ENCODE data around the gene RPA3. TPM values are rescaled to one million over a fixed set of nuclear protein-coding genes. Genes with fewer than 3 reads are reported as not detected.
A peak's percentile ranks its signal among the peaks of the same experiment; 100 is the strongest.
"Not testable (repeated sequence)": the region's sequence is repeated elsewhere in the genome, so short reads cannot be mapped to it uniquely, and the experiment has no call there.

RPA3 gene
- total RNA-seq, 1 donor from 2014 or later, result 18.3 TPM

DNA sequence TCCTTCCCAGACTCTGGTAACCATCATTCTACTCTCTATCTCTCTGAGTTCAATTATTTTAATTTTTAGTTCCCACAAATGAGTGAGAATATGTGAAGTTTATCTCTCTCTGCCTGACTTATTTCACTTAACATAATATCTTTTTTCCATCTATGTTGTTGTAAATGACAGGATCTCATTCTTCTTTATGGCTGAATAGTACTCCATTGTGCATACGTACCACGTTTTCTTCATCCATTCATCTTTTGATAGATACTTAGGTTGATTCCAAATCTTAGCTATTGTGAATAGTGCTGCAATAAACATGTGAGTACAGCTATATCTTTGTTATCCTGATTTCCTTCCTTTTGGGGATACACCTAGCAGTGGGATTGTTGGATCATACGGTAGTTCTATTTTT, 23.9 kb downstream of the RPA3 start:
- no peak for DNase-seq (ENCODE audit: low spot score)

GRCh38 chr7:7693881-7694280, 24.5 kb downstream of the RPA3 start:
- DNase-seq (ENCODE audit: low spot score), result no peak

DNA sequence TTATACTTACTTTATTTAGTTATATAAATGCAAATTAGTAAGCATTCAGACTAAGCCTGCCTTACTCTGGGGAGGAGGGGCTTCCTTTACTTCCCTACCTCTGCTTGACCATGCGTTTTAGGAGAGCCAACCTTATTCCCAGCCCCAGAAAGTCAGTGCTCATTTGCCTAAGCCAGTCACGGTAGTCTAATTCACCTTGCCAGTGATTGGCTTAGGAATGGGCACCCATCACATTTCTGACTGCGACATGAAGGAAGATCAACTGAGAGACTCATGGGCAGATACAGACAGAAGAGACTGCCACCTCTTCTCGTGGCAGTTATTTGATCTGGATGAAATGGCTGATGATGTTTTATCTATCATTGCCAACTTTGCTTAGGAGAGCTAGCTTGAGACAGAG, 29.5 kb downstream of the RPA3 start:
- no peak for DNase-seq (ENCODE audit: low spot score)

GRCh38 chr7:7688310-7688709, 30.1 kb downstream of the RPA3 start:
- DNase-seq (ENCODE audit: low spot score), result no peak

- DNase-seq (ENCODE audit: low spot score), result no peak
These were observed 30.6 kb downstream of the RPA3 start for GRCh38 chr7:7687800-7688199.

GRCh38 chr7:7686811-7687508, 31.4 kb downstream of the RPA3 start:
- no peak for DNase-seq (ENCODE audit: low spot score)

DNA sequence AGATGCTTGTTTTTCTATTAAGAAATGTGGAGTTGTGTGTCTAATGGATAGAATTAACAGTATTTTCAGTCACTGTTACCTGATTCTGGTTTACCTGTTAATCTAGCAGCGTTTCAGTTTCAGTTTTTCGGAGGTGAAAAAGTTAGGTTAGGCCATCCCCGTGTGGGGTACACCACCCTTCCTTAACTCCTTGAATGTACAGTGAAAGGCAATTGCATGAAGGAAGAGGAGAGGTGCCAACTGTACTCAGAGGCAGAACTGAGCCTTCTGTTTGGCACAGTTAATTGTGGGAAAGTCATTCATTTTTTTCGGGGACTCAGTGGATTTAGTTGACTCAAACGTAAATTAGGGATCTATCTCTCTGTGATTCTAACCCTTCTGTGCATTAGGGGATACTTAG, 35.5 kb downstream of the RPA3 start:
- DNase-seq (ENCODE audit: low spot score), result no peak

DNA sequence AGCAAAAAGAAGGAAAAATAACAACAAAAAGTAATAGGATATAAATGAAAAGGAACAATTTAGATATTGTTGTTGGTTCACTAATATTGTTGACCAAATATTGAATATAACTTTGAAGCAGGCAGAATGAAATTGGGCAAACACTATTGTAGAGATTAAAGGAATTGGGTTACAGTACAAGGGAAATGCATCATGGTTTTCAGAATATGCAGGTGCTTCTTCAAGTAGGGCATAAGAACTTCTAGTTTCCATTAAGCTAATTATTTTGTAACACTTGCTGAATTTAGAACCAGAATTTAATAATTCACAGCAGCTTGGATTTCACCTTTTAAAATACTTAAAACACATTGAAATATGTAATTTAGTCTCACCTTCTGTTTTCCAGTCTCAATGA, 36.5 kb downstream of the RPA3 start:
- DNase-seq (ENCODE audit: low spot score), result no peak

DNA sequence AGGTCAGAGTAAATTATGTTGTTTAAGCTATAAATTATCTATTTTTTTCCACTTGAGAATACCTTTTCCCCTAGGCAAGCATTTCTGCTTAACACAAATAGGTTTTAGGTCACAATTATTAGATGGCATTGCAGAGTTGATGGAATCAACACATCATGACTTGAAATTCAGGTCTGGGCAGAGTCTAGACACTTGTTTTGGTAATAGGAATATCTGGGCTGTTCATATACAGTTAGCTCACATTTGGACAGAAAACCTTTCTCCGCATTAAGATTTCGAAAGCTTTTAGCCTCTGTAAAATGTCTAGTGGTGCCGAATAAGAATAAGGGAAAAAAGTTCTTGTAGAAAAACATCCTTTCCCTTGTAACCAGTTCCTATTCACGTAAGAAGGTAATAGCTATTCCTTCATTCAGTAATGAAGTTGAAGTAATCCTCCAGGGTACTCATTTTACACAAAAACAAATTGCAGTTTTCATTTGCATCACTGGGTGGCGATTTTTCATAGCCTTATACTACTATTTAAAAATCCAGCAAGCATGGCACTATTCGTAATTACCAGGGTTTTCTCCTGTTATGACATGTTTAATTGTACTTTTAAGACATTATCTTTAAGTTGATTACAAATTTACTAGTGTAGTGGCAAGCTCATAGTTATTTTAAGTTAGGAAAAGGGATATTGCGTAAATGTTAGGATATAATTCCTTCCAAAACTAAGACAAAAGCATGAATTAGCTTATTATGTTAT, 37.0 kb downstream of the RPA3 start:
- peak; percentile 68 for DNase-seq (ENCODE audit: low spot score)

DNA sequence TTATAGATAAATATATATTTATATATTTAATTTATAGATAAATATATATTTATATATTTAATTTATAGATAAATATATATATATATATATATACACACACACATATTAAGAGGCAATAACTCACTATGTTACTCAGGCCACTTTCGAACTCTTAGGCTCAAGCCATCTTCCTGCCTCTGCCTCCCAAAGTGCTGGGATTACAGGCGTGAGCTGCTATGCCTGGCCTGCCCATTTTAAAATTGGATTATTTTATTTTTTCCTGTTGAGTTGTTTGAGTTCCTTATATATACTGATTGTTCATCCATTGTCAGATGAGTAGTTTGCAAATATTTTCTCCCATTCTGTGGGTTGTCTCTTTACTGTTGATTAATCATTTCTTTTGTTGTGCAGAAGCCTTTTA, 38.8 kb downstream of the RPA3 start:
- DNase-seq (ENCODE audit: low spot score), result not testable (repeated sequence)

- no peak for DNase-seq (ENCODE audit: low spot score)
These were observed 42.7 kb downstream of the RPA3 start for GRCh38 chr7:7675686-7676085.

- DNase-seq (ENCODE audit: low spot score), result no peak
These were observed 45.2 kb downstream of the RPA3 start for GRCh38 chr7:7673240-7673550.

DNA sequence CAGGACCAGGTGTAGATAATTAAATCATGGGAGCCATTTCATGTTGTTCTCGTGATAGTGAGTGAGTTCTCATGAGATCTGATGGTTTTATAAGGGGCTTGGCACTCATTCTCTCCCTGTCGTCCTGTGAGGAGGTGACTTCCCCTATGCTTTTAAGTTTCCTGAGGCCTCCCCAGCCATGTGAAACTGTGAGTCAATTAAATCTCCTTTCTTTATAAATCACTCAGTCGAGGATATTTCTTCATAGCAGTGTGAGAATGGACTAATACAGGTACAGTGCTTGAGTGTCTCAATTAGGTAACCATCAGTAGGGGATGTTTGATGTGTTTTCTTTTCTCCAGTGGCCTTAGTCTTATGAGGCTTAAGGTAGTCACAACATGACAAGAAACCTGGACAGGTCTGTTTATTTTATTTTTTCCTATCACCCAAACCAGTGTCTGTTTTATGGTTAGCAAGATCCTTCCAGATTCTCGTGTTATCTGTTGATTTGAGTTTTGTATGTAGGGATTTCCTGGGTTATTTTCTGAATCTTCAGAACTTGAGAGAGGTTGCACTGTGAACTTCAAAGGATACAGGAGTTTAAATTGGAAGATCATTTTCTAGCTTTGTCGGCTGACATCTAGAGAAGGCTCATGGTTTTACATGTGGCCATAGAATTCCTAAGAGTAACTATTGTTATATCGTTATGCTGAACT, 45.7 kb downstream of the RPA3 start:
- DNase-seq (ENCODE audit: low spot score), result no peak

DNA sequence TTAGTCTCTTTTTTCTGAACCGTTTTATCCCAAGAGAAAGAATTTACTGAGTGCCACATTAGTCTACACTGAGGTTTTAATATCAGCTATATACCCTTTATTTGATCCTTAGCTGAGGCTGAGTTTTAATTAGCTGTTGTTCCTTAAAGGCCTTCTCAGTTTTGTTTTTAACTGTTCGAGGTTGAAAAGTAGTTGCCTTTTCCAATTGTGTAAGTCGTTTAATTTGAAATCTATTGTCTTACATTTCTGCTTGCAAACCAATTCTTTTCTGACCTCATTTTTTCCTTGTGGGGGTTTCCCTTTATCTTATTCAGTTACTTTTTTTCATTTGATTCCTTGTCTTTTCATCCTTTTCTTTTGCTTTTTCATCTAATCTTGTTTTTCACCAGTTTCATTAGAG, 47.0 kb downstream of the RPA3 start:
- DNase-seq (ENCODE audit: low spot score), result no peak

GRCh38 chr7:7670490-7670889, 47.9 kb downstream of the RPA3 start:
- no peak for DNase-seq (ENCODE audit: low spot score)

- DNase-seq (ENCODE audit: low spot score), result no peak
These were observed 49.7 kb downstream of the RPA3 start for GRCh38 chr7:7668706-7669105.

- no peak for DNase-seq (ENCODE audit: low spot score)
These were observed 51.2 kb downstream of the RPA3 start for GRCh38 chr7:7667187-7667586.

- no peak for DNase-seq (ENCODE audit: low spot score)
These were observed 53.4 kb downstream of the RPA3 start for GRCh38 chr7:7665031-7665430.

GRCh38 chr7:7664291-7664690, 54.1 kb downstream of the RPA3 start:
- no peak for DNase-seq (ENCODE audit: low spot score)

DNA sequence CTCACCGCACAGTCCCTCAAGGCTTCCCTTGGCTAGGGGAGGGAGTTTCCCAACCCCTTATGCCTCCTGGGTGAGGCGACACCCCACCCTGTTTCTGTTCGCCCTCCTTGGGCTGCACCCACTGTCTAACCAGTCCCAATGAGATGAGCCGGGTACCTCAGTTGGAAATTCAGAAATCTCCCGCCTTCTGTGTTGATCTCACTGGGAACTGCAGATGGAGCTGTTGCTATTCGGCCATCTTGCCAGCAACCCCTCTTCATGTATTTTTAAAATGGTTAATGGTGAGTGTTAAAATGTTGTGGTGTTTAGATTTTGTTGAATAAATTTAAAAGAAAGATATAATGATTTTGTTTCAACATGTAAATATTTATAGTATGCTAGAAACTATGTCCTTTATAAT, 55.9 kb downstream of the RPA3 start:
- DNase-seq (ENCODE audit: low spot score), result no peak

- not testable (repeated sequence) for DNase-seq (ENCODE audit: low spot score)
These were observed 61.9 kb downstream of the RPA3 start for GRCh38 chr7:7656459-7656858.

- DNase-seq (ENCODE audit: low spot score), result no peak
These were observed 63.3 kb downstream of the RPA3 start for GRCh38 chr7:7654964-7655715.

All from mucosa of gallbladder (tissue), 1 donor.